Skeletal muscle tissue (tissue), 4 donors: Measurements from ENCODE around the gene ZNF516. TPM values are rescaled to one million over a fixed set of nuclear protein-coding genes. Genes with fewer than 3 reads are reported as not detected.

Experiments used
- H3K27ac ChIP-seq: one replicate; pipeline ENCODE4 v1.7.0; 2013; ENCODE audit warnings: mild to moderate bottlenecking, low read depth, low read length, inconsistent platforms
- H3K27me3 ChIP-seq, 3 donors: one replicate each; pipeline ENCODE4 v1.7.0; 2013; ENCODE audit warnings: low read length in 3 of 3; ENCODE audit not compliant: control insufficient read depth in 3 of 3, insufficient read depth in 3 of 3
- H3K36me3 ChIP-seq, 3 donors: one replicate each; pipeline ENCODE4 v1.7.0; 2013; ENCODE audit warnings: low read length in 3 of 3; ENCODE audit not compliant: control insufficient read depth in 3 of 3, insufficient read depth in 3 of 3
- H3K4me1 ChIP-seq, 3 donors: one replicate each; pipeline ENCODE4 v1.7.0; 2013; ENCODE audit warnings: low read length in 3 of 3, mild to moderate bottlenecking in 3 of 3; ENCODE audit not compliant: control insufficient read depth in 3 of 3, insufficient read depth in 3 of 3
- H3K4me3 ChIP-seq, 3 donors: one replicate each; pipeline ENCODE4 v1.7.0; 2013; ENCODE audit warnings: low read length in 3 of 3
- H3K9ac ChIP-seq, 3 donors: one replicate each; pipeline ENCODE4 v1.7.0; 2013; ENCODE audit warnings: low read length in 3 of 3, mild to moderate bottlenecking in 3 of 3, moderate library complexity in 2 of 3, low read depth in 1 of 3
- H3K9me3 ChIP-seq, 3 donors: one replicate each; pipeline ENCODE4 v1.7.0; 2013; ENCODE audit warnings: low read length in 3 of 3; ENCODE audit not compliant: control insufficient read depth in 3 of 3
- total RNA-seq: library from RNA; depleted of rRNA; stranded (reverse); fragments of >200 nt; gene quantifications from one replicate; pipeline ENCODE4 v1.2.3, GENCODE V29; 2014
- donor health status: Osteomylitis.

The ZNF516 gene
- total RNA-seq, 1 donor from 2014 or later: 33.9 TPM

- no peak overlapping the region for H3K9ac ChIP-seq
- H3K36me3 ChIP-seq: peaks cover 11 to 22% (median 19%) of the 10 kb centered on the region in 3 donors
- no peak overlapping the region for H3K27ac ChIP-seq
- H3K27me3 ChIP-seq: no peaks in the 10 kb centered on the region
- H3K4me3 ChIP-seq: no peak overlapping the region
- no peaks in the 10 kb centered on the region for H3K9me3 ChIP-seq
- H3K4me1 ChIP-seq: peaks cover 0 to 4% (median 2%) of the 10 kb centered on the region in 3 donors
Observed at GRCh38 chr18:76380127-76380729, 114.8 kb downstream of the ZNF516 start.

- Histone ChIP-seq H3K36me3 (peaks cover 11 to 22% (median 19%) of the 10 kb centered on the region in 3 donors), H3K9ac (no peak overlapping the region), H3K9me3 (no peaks in the 10 kb centered on the region), H3K4me3 (no peak overlapping the region), H3K4me1 (peaks cover 0 to 4% (median 2%) of the 10 kb centered on the region in 3 donors), H3K27me3 (no peaks in the 10 kb centered on the region), H3K27ac (no peak overlapping the region)
Observed at GRCh38 chr18:76379226-76380126, 115.6 kb downstream of the ZNF516 start.

- Histone ChIP-seq H3K4me1 (peaks cover 0 to 3% (median 2%) of the 10 kb centered on the region in 3 donors), H3K27me3 (no peaks in the 10 kb centered on the region), H3K9ac (no peak overlapping the region), H3K36me3 (peaks cover 11 to 22% (median 19%) of the 10 kb centered on the region in 3 donors), H3K27ac (no peak overlapping the region), H3K4me3 (no peak overlapping the region), H3K9me3 (no peaks in the 10 kb centered on the region)
Observed at GRCh38 chr18:76378526-76379215, 116.4 kb downstream of the ZNF516 start.

DNA sequence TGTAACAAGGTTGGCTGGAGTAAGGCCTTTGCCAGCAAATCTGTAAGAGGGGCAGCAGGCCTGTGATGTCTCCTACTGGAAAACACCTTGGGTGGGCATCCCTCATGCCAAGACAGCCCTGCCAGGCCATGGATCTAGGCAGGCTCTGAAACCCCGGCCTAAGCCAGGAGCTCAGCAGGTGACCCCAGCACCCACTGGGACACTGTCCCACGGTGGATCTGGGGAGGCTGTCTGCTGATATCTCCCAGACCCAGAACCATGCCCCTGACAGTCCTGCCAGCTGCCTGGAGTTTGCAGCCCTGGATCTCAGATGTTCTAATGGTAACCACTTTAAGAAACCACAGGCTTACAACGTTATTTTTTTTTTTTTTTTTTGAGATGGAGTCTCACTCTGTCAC is 117.7 kb downstream of the ZNF516 start:
- Histone ChIP-seq H3K27me3 (no peaks in the 10 kb centered on the region), H3K36me3 (peaks cover 11 to 22% (median 19%) of the 10 kb centered on the region in 3 donors), H3K9ac (no peak overlapping the region), H3K4me1 (no peaks in the 10 kb centered on the region), H3K27ac (no peak overlapping the region), H3K9me3 (no peaks in the 10 kb centered on the region), H3K4me3 (no peak overlapping the region)

GRCh38 chr18:76376668-76377358 is 118.2 kb downstream of the ZNF516 start:
- Histone ChIP-seq H3K9ac (no peak overlapping the region), H3K4me3 (no peak overlapping the region), H3K9me3 (no peaks in the 10 kb centered on the region), H3K4me1 (no peaks in the 10 kb centered on the region), H3K36me3 (peaks cover 12 to 22% (median 19%) of the 10 kb centered on the region in 3 donors), H3K27ac (no peak overlapping the region), H3K27me3 (no peaks in the 10 kb centered on the region)

DNA sequence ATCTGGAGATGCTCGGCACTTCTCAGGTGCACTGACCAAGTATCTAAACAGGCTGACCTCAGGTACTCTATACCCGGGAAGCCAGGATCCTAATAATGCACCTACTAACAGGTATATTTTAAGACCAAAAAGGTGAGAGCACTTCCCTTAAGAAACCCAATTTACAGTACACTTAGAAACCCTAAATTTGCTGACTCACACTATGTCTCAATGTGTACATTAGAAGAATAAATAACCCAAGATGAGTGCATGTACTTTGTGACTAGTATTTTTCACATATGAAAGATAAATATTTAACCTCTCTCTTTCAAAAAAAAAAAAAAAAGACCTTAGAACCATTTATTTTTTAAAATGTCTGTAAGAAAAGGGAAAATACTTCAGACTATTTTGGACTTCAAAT is 118.8 kb downstream of the ZNF516 start:
- Histone ChIP-seq H3K27me3 (no peaks in the 10 kb centered on the region), H3K9me3 (no peaks in the 10 kb centered on the region), H3K4me1 (no peaks in the 10 kb centered on the region), H3K9ac (no peak overlapping the region), H3K27ac (no peak overlapping the region), H3K4me3 (no peak overlapping the region), H3K36me3 (peaks cover 17 to 26% (median 22%) of the 10 kb centered on the region in 3 donors)

- Histone ChIP-seq H3K27me3 (no peaks in the 10 kb centered on the region), H3K4me1 (no peaks in the 10 kb centered on the region), H3K4me3 (no peak overlapping the region), H3K9me3 (no peaks in the 10 kb centered on the region), H3K27ac (no peak overlapping the region), H3K36me3 (peaks cover 30 to 34% (median 31%) of the 10 kb centered on the region in 3 donors), H3K9ac (no peak overlapping the region)
Observed at GRCh38 chr18:76374330-76375281, 120.4 kb downstream of the ZNF516 start.

- Histone ChIP-seq H3K36me3 (peaks cover 23 to 25% (median 23%) of the 10 kb centered on the region in 3 donors), H3K4me1 (no peaks in the 10 kb centered on the region), H3K9me3 (no peaks in the 10 kb centered on the region), H3K4me3 (no peak overlapping the region), H3K27ac (no peak overlapping the region), H3K9ac (no peak overlapping the region), H3K27me3 (no peaks in the 10 kb centered on the region)
Observed at GRCh38 chr18:76373297-76373696, 121.7 kb downstream of the ZNF516 start.
